Dedifferentiated amniotic fluid mesenchymal stem cell (primary cell): ENCODE measurements around the gene MAGI1.

Experiments used
- DNase-seq: peaks from one replicate; pipeline ENCODE4 v3.0.0-alpha.2; 2016; ENCODE audit errors: extremely low spot score

MAGI1 gene

DNA sequence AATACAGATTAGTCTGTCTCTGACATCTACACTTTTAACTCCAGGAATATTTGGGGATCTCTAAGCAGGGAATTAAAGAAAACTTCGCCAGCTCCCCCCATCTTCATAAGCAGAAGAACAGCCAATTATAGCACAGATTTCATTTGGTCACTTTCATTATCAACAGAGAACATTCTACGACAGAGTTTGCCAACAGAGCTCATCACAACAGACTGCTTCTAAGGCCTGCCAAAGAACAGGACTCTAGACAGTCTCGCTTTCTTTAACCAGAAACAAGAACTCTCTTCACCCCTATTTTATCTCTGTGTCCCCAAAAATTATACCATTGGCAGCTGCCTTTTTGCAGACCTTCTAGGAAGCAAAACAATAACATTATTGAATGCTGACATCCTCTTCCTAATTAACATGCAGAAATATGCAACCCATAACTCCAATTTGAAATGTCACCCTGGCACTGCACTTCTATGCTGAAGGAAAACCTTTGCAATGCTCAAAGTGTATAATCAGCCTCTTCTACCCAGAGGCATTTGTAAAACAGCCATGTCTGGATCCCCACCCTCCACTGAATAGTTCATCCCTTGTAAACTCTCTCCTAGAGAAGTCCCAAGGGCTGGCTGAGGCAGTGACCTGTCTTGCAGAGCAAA is 552.8 kb downstream of the MAGI1 start:
- DNase-seq: no peak

DNA sequence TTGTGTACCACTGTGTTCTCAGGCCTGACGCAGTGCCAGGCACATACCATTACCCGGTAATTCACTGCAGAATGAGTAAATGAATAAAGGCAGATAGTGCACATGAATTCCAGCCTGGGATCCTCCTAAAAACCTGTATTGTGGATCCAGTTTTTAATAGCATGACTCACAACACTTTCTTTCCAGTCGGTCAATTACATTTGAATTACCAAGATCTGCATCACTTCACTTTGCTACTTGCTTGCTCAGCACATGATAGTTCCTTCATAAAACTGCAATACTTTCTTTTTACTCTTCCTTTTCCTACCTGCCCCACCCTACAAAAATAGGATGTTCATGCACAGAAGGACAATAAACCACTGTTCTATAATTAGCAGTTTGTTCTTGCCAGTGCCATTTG is 553.8 kb downstream of the MAGI1 start:
- no peak for DNase-seq

DNA sequence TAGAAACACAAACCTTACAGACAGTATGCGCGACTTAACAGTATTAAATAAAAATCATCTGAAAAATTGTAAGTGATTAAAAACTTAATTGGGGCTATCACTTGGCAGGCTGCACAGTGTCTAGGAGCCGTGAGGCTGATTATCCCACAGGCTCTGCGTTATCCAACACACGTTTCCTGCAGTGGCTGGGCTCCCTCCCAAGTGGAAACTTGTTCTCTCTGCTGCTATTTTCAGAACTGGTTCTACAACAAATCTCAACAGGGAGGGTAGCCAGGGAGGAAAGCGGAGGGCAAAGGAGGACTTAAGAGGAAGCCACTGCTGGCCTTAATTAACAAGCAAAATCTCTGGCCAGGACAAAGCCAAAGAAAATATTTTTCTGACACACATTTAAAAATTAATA is 555.2 kb downstream of the MAGI1 start:
- DNase-seq: no peak

DNA sequence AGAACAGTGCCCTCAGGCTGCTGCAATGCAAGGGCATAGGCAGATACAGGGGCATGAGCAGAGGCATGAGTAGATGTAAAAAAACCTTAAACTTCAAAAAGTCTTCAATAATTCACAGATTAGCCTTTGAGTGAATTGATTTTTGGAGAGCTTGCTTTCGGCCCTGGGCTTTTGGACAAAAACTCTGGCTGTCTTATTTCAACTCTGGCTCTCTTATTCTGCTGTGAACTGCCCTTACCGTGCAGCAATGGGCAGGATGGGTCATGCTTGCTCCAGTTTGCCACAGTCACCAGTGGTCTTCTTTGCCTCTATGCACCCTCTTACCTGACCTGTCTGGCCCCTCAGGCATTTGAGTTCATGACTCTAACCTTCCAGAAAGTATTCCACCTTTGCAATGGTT is 555.7 kb downstream of the MAGI1 start:
- no peak for DNase-seq

DNA sequence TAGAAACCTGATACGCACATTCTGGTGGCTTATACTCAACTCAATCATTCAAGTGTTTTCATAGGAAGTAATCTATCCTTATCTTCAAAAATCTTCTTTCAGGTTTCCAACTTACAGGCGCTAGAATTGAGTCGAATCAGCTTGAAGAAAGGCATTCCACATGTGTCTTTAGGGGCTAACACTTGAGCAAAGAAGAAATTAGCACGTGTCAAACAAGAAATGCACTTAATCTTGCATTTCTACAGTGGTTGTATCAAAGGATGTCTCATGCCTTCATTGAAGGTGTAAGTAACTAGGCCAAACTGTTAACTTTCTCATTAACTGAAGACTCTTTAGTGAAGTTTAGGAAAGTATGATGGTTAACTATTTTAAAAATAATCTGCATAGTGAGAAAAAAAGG is 557.6 kb downstream of the MAGI1 start:
- no peak for DNase-seq

DNA sequence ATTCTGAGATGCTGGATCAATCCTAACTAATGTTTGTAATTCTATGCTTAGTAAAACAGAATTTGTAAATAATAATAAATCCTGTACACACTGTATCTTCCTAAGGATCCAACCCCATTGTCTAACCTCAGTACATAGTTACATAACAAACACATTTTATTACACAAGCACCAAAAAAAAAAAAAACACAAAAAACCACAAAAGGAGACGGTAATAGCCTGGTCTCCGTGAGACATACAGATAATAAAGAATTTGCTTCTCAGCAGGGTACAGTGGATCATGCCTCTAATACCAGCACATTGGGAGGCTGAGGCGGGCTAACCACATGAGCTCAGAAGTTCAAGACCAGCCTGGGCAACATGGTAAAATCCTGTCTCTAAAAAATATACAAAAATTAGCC is 558.7 kb downstream of the MAGI1 start:
- no peak for DNase-seq

DNA sequence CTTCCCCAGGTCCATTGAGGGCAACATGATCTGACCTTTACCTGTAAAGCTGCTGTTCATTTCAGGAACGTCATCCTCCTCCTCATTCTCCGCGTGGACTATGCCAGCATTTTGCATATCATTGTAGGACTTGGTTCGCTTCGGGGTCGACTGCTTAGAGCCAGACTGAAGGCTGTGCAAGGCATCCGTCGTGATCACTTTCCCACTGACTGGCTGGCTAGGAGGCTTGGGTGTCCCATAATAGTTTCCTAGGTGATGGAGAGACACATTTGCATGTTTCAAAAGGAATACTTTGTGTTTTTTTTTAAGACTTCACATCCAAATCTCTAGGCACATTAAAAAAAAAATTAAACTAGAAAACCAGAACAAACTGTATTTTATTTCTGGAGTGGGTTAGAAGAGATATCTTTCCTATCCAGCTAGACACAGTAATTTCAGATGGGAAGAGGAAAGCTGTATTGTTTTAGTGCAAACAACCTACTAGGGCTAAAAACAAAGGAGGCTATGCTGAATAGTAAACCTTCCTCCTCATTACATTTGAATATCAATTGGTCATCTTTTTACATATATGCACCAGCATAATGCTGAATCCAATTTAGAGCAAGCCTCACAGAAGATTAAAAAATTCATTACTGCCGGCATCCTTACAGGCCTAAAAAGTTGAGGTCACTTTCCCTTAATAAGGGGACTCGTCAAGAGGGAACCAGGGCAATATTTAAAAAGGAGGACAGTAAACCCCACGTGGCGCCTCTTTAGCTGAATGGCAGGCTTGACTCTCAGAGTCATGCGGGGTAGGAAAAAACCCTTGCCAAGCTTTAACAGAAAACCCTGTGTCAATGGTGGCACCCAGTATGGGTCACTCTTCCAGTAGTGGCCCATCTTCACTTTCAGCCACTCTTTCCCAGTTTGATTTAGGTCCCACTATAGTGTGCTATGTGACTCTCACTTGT is 559.9 kb downstream of the MAGI1 start:
- DNase-seq: no peak

DNA sequence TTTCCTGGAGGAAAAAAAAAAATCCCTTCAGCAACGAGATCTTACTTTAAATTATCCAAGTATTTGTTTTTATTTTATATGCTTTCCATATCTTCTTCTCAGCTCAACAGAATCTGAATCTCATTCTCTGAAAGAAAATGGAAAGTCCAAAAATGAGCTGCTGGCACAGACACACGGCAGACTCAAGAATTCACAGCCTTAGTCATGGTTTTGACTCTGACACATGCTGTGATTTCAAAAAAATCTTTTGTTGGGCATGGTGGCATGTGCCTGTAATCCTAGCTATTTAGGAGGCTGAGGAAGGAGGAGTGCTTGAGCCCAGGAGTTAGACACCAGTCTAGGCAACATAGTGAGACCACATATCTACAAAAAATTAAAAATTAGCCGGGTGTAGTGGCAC is 565.0 kb downstream of the MAGI1 start:
- DNase-seq: peak; percentile 35

DNA sequence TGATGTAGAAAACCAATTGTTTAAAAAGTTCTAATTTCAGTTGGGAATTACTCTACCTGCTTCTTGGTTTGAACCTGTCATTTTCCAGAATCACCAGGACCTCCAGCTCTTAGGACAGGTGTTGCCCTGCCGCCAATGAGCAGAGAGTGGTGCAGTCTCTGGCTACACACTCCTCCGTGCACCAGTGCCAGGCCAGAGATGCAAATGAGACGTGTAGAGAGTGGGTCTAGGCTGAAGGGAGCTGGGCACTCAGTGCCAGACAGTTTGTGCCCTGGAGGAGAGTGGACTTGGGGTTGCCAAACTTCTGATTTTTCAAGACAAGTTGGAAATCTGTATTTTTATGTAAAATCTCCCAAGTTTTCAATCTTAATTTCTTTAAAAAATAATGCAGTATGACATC is 566.2 kb downstream of the MAGI1 start:
- DNase-seq: no peak

DNA sequence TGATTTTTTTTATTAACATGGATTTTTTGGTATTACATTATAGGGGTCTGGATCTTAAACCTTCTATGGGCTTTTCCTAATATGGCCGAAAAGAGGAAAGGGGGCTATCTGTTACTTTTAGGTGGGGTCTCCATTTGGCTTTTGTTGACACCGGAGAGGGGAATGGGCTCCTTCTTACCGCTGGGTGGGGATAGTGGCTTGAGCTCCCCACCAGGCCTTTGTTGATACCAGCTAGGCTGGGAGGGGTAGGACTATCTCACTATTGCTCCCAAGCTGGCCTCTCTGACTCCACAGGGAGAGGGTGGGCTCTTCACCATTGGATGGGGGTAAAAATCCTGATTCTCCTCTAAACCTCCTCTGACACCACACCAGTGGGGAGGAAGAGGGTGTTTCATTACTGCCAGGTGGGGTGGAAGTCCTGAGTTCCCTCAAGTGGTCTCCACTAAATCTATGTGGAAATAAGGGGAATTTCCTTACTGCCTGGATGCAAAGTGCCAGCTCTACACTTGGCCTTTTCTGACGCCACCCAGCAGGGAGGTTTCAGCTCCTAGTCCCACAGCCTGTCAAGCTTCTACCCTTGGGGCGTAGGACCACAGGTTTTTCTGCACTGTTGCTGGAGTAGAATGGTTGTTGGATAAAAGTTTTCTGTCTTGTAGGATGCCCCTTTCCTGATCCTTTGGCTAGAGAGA is 572.3 kb downstream of the MAGI1 start:
- DNase-seq: no peak

DNA sequence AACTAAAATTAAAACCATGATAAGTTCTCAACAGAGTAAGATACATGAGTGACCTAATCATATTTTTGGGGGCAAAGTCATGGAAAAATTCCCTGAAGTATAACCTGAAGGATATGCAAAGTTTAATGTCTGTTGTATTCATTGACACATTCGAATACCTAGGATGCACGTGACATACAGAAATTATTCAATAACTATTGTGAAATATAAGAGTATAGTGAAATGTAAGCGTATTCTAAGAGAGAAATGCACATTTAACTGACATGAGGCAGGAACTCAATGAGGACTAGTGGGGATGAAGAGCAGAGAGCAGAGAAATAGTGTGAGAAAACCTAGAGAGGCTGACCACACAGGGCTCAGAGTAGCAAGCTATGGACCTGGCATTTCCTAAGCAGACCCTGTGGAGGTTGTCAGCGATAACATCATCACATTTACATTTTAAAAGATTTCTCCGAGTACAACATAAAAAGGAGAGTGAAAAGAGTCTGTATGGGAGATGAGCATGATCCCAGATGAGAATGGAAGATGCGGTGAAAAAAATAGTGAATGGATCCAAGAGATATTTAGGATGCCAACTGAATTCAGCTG is 588.8 kb downstream of the MAGI1 start:
- no peak for DNase-seq

DNA sequence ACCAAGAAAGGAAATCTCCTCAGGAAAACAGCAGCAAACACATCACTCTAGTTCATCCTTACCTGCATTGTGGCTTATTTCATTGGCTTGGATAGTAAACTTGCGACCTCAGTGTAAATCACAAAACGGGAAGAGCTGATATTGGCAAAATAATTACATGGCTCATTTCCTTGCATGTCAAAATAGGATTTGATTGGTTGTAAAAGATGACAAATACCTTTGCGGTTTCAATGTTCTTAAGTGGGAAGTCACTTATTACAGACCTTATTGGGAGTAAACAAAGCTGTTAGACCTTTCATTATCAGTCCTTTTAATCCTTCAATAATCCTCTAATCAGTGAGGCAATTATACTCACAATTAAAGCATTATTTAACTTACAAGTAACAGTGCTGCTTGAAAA is 590.6 kb downstream of the MAGI1 start:
- DNase-seq: no peak

DNA sequence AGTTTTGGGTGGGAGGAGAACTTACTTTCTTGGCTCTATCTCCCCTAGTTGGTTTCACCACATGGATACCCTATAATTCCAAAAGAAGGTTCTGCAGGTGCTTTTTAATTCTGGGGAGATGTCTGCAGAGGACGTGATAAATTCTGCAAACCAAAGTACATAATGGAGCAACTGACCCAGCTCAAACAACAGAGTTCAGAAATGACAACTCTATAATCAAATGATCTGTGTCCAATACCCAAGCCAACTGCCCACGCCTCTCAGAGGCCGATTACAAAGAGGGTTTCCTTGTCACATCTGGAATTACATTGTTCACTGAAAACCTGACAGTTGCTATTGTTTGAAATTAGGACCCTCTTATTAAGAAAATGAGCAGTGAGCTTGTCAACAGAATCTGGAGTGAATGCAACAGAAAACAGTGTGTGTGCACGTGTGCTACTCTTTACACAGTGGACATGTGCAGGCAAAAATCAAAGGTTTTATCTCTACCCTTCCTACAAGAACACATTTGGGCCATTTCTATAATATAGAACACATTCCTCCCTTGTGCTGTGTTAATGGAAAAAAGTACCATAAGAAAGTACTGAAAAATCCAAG is 593.0 kb downstream of the MAGI1 start:
- DNase-seq: no peak

DNA sequence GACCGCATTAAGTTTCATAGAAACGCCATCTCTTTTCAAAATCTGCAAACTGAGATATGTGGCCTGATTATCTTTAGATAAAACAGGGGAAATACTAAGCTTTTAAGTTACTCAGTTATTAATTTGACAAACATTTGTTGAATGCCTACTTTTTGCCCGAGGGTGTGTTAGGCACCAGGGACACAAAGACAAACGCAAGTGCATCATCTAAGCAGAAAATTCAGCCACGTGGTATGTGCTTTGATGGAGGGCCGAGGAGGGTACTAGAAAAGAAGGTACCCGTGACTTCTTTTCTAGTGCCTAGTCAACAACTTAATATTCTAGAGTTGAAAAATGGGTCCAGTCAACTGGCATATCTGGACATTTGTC is 594.3 kb downstream of the MAGI1 start:
- no peak for DNase-seq

DNA sequence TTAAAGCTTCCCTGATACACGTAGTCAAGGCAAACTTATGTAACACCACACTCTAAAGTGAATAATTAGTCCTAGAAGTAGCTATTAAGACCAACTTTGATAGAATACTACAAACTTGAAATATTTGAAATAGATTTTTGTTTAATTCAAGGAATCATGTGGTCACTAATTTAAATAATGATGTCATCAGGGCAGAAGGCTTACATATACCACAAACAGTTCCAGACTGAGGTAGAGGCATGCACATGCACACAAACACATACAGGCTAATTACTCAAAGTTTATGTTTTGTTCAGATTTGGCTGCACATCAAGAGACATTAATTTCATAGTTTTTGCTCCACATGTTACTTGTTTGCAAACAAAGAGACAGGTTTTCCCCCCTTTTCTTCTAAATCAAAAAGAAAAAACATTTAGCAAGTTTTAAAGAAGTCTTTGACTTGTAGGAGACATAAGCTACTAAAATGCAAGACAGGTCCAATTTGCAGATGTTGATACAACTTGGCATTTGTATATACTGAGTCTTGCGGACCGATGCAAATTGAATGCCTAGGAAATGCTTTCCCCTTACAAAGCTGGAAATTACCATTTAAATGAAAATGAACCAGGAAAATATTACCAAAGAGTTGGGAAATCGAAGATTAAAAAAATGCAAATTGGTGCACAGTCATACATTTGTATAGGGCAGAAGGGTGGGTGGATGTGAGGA is 594.8 kb downstream of the MAGI1 start:
- DNase-seq: no peak

DNA sequence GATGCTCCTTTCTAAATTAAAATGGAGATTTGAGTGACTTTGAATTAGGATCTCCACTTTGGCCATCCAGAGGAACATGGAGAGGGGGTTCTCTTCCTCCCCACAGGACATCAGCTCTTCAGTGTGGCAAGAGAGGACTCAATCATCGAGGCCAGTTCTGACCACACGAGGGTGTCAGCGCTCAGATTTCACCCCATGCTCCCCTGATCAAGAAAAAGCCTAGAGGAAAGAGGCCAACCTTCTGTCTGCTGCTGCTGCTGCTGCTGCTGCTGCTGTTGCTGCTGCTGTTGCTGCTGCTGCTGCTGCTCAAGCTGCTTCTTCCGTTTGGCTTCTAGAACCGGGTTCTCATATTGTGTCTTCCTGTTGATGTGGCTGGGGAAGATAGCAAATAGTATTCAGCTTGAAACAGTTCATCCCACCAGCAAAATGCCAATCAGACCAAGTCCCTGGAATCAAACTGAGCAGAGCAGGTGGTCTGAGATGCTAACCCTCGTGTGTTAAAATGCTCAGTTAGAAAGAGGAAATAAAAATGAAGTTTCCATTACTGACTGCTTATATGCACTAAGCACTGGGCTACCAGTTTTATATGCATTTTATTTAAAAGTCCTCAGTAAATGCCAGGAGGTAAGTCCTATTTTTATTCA is 599.0 kb downstream of the MAGI1 start:
- DNase-seq: peak; percentile 70

DNA sequence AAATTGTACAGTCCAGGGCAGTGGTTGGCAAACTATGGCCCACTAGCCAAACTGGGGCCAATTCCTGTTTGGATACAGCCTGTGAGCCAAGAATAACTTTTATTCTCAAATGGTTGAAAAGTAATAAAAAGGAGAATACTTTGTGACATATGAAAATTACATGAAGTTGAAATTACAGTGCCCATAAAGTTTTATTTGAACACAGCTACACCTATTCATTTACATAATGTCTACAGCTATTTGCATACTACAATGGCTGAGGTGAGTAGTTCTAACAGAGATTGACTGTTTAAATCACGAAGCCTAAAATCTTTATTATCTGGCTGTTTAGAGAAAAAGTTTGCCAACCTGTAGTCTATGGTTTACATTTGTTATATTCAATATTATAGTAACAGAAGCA is 600.1 kb downstream of the MAGI1 start:
- no peak for DNase-seq

DNA sequence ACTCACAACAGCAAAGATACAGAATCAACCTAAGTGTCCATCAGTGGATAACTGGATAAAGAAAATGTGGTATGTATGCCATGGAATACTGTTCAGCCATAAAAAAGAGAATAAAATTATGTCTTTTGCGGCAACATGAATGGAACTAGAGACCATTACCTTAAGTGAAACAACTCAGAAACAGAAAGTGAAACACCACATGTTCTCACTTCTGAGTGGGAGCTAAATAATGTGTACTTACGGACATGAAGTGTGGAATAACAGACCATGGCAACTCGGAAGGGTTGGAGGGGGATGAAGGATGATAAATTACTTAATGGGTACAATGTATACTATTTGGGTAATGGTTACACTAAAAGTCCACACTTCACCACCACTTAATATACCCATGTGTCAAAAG is 600.6 kb downstream of the MAGI1 start:
- no peak for DNase-seq

DNA sequence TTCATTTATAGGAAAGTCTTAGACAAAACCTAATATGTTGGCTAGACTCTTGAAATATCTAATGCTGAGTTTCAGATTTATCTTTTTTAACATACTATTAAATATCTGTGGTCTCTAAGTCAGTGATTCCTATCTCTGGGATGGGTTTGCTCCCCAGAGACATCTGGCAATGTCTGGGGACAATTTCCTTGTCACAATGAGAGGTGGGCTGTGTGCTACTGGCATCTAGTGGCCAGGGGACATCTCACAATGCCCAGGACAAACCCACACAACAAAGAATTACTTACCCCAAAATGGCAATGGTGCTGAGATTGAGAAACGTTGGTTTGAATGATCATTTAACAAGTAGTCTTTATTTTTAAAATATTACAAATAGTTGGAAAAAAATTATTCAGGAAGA is 602.1 kb downstream of the MAGI1 start:
- DNase-seq: no peak

DNA sequence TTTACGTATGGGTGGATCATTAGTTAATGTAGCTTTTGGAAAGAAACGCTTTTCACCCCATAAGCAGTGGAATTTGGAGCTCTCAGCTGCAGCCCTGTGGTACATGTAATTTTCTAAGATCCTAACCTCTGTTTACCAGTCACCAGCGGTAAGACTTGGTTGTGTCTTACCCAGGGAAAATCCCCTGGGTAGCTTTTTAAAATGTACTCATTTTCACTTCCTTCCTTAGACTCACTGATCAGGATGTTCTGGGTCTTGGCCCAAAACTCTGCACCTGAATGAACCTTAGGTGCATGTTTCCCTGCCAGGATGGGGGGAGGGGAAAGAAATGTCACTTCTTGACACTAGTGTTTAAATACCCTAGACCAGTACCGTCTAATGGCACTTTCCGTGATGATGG is 605.2 kb downstream of the MAGI1 start:
- DNase-seq: no peak
